ENCODE results near the gene BSG. TPM values are rescaled to one million over a fixed set of nuclear protein-coding genes. Genes with fewer than 3 reads are reported as not detected.

The BSG gene
- polyA plus RNA-seq, 1 experiment: 404 TPM

- ChIA-PET POLR2A (interaction anchor here (0.7 kb wide), 1 partner anchor 47 kb away, joined by 4 read pairs; no protein-coding TSS in a partner anchor), CTCF (interaction anchor here (1.1 kb wide), 1 partner anchor 15 kb away, joined by 5 read pairs; no protein-coding TSS in a partner anchor)
- no peak overlapping the region for H3K27ac ChIP-seq (ENCODE audit: low read depth, low read length)
- no peak for TF ChIP-seq CTCF (IDR thresholded peaks at IDR 0.05; ENCODE audit: low read depth, low read length)
- peaks cover 24% of the 10 kb centered on the region for H3K9me3 ChIP-seq (ENCODE audit: control insufficient read depth, insufficient read depth, low read length)
- no peak for DNase-seq (ENCODE audit: low read depth, low spot score)
- no peak overlapping the region for H3K4me3 ChIP-seq (ENCODE audit: low read depth, low read length)
- H3K27me3 ChIP-seq (ENCODE audit: control insufficient read depth, insufficient read depth, low read length): peaks cover 5% of the 10 kb centered on the region
Measured at GRCh38 chr19:525857-526419, 46.5 kb upstream of the BSG start.

GRCh38 chr19:530134-531008 lies 42.0 kb upstream of the BSG start:
- no peak for DNase-seq (ENCODE audit: low read depth, low spot score)
- Histone ChIP-seq H3K27ac (ENCODE audit: low read depth, low read length) (peak overlapping the region; percentile 57), H3K4me3 (ENCODE audit: low read depth, low read length) (peak overlapping the region; percentile 75), H3K9me3 (ENCODE audit: control insufficient read depth, insufficient read depth, low read length) (peaks cover 4% of the 10 kb centered on the region; the same call in 1 of the 2 replicates), H3K27me3 (ENCODE audit: control insufficient read depth, insufficient read depth, low read length) (peaks cover 3% of the 10 kb centered on the region)
- ChIA-PET CTCF (interaction anchor here (0.6 to 4.2 kb wide), 3 partner anchors 20 to 51 kb away, joined by 8 to 29 read pairs (median 10); partner anchors contain the start of gene TPGS1), POLR2A (interaction anchor here (0.6 to 2.1 kb wide), 5 partner anchors 15 to 53 kb away, joined by 3 to 10 read pairs (median 5); no protein-coding TSS in a partner anchor)
- TF ChIP-seq CTCF (IDR thresholded peaks at IDR 0.05; ENCODE audit: low read depth, low read length): no peak

GRCh38 chr19:531009-531752 lies 41.2 kb upstream of the BSG start:
- Histone ChIP-seq H3K4me3 (ENCODE audit: low read depth, low read length) (peak overlapping the region; percentile 82), H3K27me3 (ENCODE audit: control insufficient read depth, insufficient read depth, low read length) (peaks cover 3% of the 10 kb centered on the region), H3K27ac (ENCODE audit: low read depth, low read length) (peak overlapping the region; percentile 57), H3K9me3 (ENCODE audit: control insufficient read depth, insufficient read depth, low read length) (peaks cover 4% of the 10 kb centered on the region; the same call in 1 of the 2 replicates)
- CTCF ChIA-PET: interaction anchor here (1.0 to 4.2 kb wide), 4 partner anchors 10 to 25 kb away, joined by 3 to 29 read pairs (median 10); partner anchors contain the start of gene TPGS1
- no peak for TF ChIP-seq CTCF (IDR thresholded peaks at IDR 0.05; ENCODE audit: low read depth, low read length)
- peak; percentile 47 for DNase-seq (ENCODE audit: low read depth, low spot score)
- POLR2A ChIA-PET: interaction anchor here (0.6 to 2.2 kb wide), 7 partner anchors 20 to 44 kb away, joined by 3 to 8 read pairs (median 5); partner anchors contain the start of gene BSG

GRCh38 chr19:531753-532560 lies 40.4 kb upstream of the BSG start, which contains the start of gene CDC34:
Gene CDC34 (plus strand): TSS chr19:531760. CDS start chr19:531932, 172 bp downstream.
- POLR2A ChIA-PET: interaction anchor here (0.6 to 2.2 kb wide), 7 partner anchors 20 to 44 kb away, joined by 3 to 8 read pairs (median 5); partner anchors contain the start of gene BSG

More at GRCh38 chr19:531753-532560, 40.4 kb upstream of the BSG start, which contains the start of gene CDC34:
- Histone ChIP-seq H3K27ac (ENCODE audit: low read depth, low read length) (peak within 1 kb of the TSS; percentile 70), H3K4me3 (ENCODE audit: low read depth, low read length) (peak within 1 kb of the TSS; percentile 82), H3K9me3 (ENCODE audit: control insufficient read depth, insufficient read depth, low read length) (peaks cover 4% of the 10 kb centered on the region; the same call in 1 of the 2 replicates), H3K27me3 (ENCODE audit: control insufficient read depth, insufficient read depth, low read length) (no peaks in the 10 kb centered on the region)
- no peak for TF ChIP-seq CTCF (IDR thresholded peaks at IDR 0.05; ENCODE audit: low read depth, low read length)
- DNase-seq (ENCODE audit: low read depth, low spot score): no peak
- CTCF ChIA-PET: interaction anchor here (0.6 to 4.2 kb wide), 6 partner anchors 10 to 200 kb away, joined by 3 to 29 read pairs (median 3); no protein-coding TSS in a partner anchor
